Mesendoderm (in vitro differentiated cells): Measurements from ENCODE around the gene ADH1B.

ENCODE experiments used
- DNase-seq: peaks from one replicate; pipeline ENCODE4 v3.0.0; 2013
- H2AK5ac ChIP-seq: 2 replicates; pipeline ENCODE4 v1.6.1; 2013; ENCODE audit warnings: low read length, inconsistent platforms
- H2BK120ac ChIP-seq: 2 replicates; pipeline ENCODE4 v1.6.1; 2013; ENCODE audit warnings: low read depth, mild to moderate bottlenecking, low read length, moderate library complexity, mixed read lengths
- H2BK15ac ChIP-seq: replicated peaks from 2 replicates; pipeline ENCODE4 v1.6.1; 2013; ENCODE audit warnings: low read depth, mild to moderate bottlenecking, moderate library complexity
- H2BK5ac ChIP-seq: 2 replicates; pipeline ENCODE4 v1.6.1; 2013; ENCODE audit warnings: low read length, inconsistent platforms
- H3K18ac ChIP-seq: 2 replicates; pipeline ENCODE4 v1.6.1; 2013; ENCODE audit warnings: mild to moderate bottlenecking, low read length, mixed read lengths
- H3K23ac ChIP-seq: one replicate; pipeline ENCODE4 v1.6.1; 2013; ENCODE audit warnings: low read length
- H3K27ac ChIP-seq: 2 replicates; pipeline ENCODE4 v1.5.1; 2013; ENCODE audit warnings: low read depth, mild to moderate bottlenecking, inconsistent platforms, low read length, moderate library complexity
- H3K27me3 ChIP-seq: 2 replicates; pipeline ENCODE4 v1.6.1; 2013; ENCODE audit warnings: low read length, control low read depth, mild to moderate bottlenecking, inconsistent platforms; ENCODE audit not compliant: insufficient read depth, poor library complexity
- H3K36me3 ChIP-seq: 2 replicates; pipeline ENCODE4 v1.6.1; 2013; ENCODE audit warnings: low read length, inconsistent platforms; ENCODE audit not compliant: control insufficient read depth, insufficient read depth
- H3K4ac ChIP-seq: one replicate; pipeline ENCODE4 v1.6.1; 2013; ENCODE audit warnings: low read depth, mild to moderate bottlenecking, low read length, moderate library complexity
- H3K4me1 ChIP-seq: 2 replicates; pipeline ENCODE4 v1.6.1; 2013; ENCODE audit warnings: low read depth, low read length, inconsistent platforms; ENCODE audit not compliant: control insufficient read depth
- H3K4me2 ChIP-seq: 2 replicates; pipeline ENCODE4 v1.6.1; 2013; ENCODE audit warnings: low read length
- H3K4me3 ChIP-seq: 2 replicates; pipeline ENCODE4 v1.5.1; 2013; ENCODE audit warnings: mild to moderate bottlenecking, low read length
- H3K56ac ChIP-seq: one replicate; pipeline ENCODE4 v1.6.1; 2013; ENCODE audit warnings: low read length
- H3K79me1 ChIP-seq: 2 replicates; pipeline ENCODE4 v1.6.1; 2013; ENCODE audit warnings: low read length, inconsistent platforms
- H3K79me2 ChIP-seq: 2 replicates; pipeline ENCODE4 v1.6.1; 2013; ENCODE audit warnings: mild to moderate bottlenecking, low read length; ENCODE audit not compliant: control insufficient read depth, insufficient read depth
- H3K9ac ChIP-seq: 2 replicates; pipeline ENCODE4 v1.6.1; 2013; ENCODE audit warnings: low read length, inconsistent platforms
- H4K5ac ChIP-seq: one replicate; pipeline ENCODE4 v1.6.1; 2013; ENCODE audit warnings: low read length
- H4K8ac ChIP-seq: one replicate; pipeline ENCODE4 v1.6.1; 2013; ENCODE audit warnings: low read depth, mild to moderate bottlenecking, control low read depth, low read length, moderate library complexity
- WGBS: extraction: QIAGEN DNeasy Blood & Tissue Kit; methylation state at CpG from one replicate; pipeline ENCODE4 v1.1.7; 2013; ENCODE audit warnings: low lambda C conversion rate, missing lambda C conversion rate; ENCODE audit not compliant: insufficient coverage; ENCODE audit errors: extremely low coverage; 5-methylcytosine and 5-hydroxymethylcytosine counted together

The ADH1B gene

GRCh38 chr4:99305638-99306400, 15.4 kb downstream of the ADH1B start:
- no peak overlapping the region for H3K27ac ChIP-seq

GRCh38 chr4:99301376-99302164, 19.6 kb downstream of the ADH1B start:
- H2BK120ac ChIP-seq: no peak overlapping the region
- no peak overlapping the region for H4K8ac ChIP-seq
- no peak overlapping the region for H3K27ac ChIP-seq
- no peak overlapping the region for H3K23ac ChIP-seq
- no peak overlapping the region for H3K18ac ChIP-seq
- no peaks in the 10 kb centered on the region for H3K36me3 ChIP-seq
- H2AK5ac ChIP-seq: no peak overlapping the region
- no peak overlapping the region for H3K9ac ChIP-seq
- H3K79me1 ChIP-seq: no peaks in the 10 kb centered on the region
- H3K27me3 ChIP-seq: no peaks in the 10 kb centered on the region
- H2BK5ac ChIP-seq: no peak overlapping the region
- no peak overlapping the region for H2BK15ac ChIP-seq
- no peak overlapping the region for H4K5ac ChIP-seq
- no peak overlapping the region for H3K56ac ChIP-seq
- H3K4me3 ChIP-seq: no peak overlapping the region
- no peak overlapping the region for H3K4me2 ChIP-seq
- WGBS: no CpG with 5 or more reads among the region's 7 CpGs
- no peaks in the 10 kb centered on the region for H3K79me2 ChIP-seq
- no peaks in the 10 kb centered on the region for H3K4me1 ChIP-seq
- H3K4ac ChIP-seq: no peak overlapping the region
- DNase-seq: no peak

More at GRCh38 chr4:99305638-99306400, 15.4 kb downstream of the ADH1B start:
- WGBS: no CpG with 5 or more reads among the region's 11 CpGs
- no peaks in the 10 kb centered on the region for H3K27me3 ChIP-seq
- H2BK15ac ChIP-seq: no peak overlapping the region
- no peak for DNase-seq
- H3K4me1 ChIP-seq: peaks cover 1% of the 10 kb centered on the region
- H2BK120ac ChIP-seq: no peak overlapping the region
- H3K36me3 ChIP-seq: no peaks in the 10 kb centered on the region
- no peaks in the 10 kb centered on the region for H3K79me2 ChIP-seq
- no peaks in the 10 kb centered on the region for H3K79me1 ChIP-seq
- H4K5ac ChIP-seq: no peak overlapping the region
- H3K18ac ChIP-seq: no peak overlapping the region
- H3K9ac ChIP-seq: no peak overlapping the region
- H3K4ac ChIP-seq: no peak overlapping the region
- H3K4me3 ChIP-seq: no peak overlapping the region
- no peak overlapping the region for H3K4me2 ChIP-seq
- no peak overlapping the region for H2BK5ac ChIP-seq
- no peak overlapping the region for H3K23ac ChIP-seq
- H2AK5ac ChIP-seq: no peak overlapping the region
- H4K8ac ChIP-seq: no peak overlapping the region
- H3K56ac ChIP-seq: no peak overlapping the region

- no peak overlapping the region for H2BK15ac ChIP-seq
- H2AK5ac ChIP-seq: no peak overlapping the region
- no peak overlapping the region for H3K4me3 ChIP-seq
- no peaks in the 10 kb centered on the region for H3K4me1 ChIP-seq
- H3K36me3 ChIP-seq: no peaks in the 10 kb centered on the region
- H4K8ac ChIP-seq: no peak overlapping the region
- H2BK120ac ChIP-seq: no peak overlapping the region
- no peaks in the 10 kb centered on the region for H3K79me2 ChIP-seq
- WGBS: no CpG with 5 or more reads among the region's 4 CpGs
- no peak overlapping the region for H3K27ac ChIP-seq
- no peaks in the 10 kb centered on the region for H3K79me1 ChIP-seq
- H3K27me3 ChIP-seq: no peaks in the 10 kb centered on the region
- H4K5ac ChIP-seq: no peak overlapping the region
- no peak overlapping the region for H3K9ac ChIP-seq
- H3K23ac ChIP-seq: no peak overlapping the region
- no peak overlapping the region for H3K56ac ChIP-seq
- H3K4ac ChIP-seq: no peak overlapping the region
- H3K18ac ChIP-seq: no peak overlapping the region
- no peak overlapping the region for H3K4me2 ChIP-seq
- H2BK5ac ChIP-seq: no peak overlapping the region
- DNase-seq: no peak
These were observed 20.3 kb downstream of the ADH1B start for GRCh38 chr4:99300934-99301333.

- Histone ChIP-seq H3K36me3 (no peaks in the 10 kb centered on the region), H3K27me3 (no peaks in the 10 kb centered on the region), H3K23ac (no peak overlapping the region), H3K79me2 (no peaks in the 10 kb centered on the region), H3K9ac (no peak overlapping the region), H3K56ac (no peak overlapping the region), H3K4me2 (no peak overlapping the region), H3K18ac (no peak overlapping the region), H2AK5ac (no peak overlapping the region), H2BK120ac (no peak overlapping the region), H3K4me3 (no peak overlapping the region), H3K4me1 (no peaks in the 10 kb centered on the region), H4K8ac (no peak overlapping the region), H3K79me1 (no peaks in the 10 kb centered on the region), H3K4ac (no peak overlapping the region), H2BK15ac (no peak overlapping the region), H3K27ac (no peak overlapping the region), H4K5ac (no peak overlapping the region), H2BK5ac (no peak overlapping the region)
- WGBS: no CpG with 5 or more reads among the region's 5 CpGs
- peak; percentile 10 for DNase-seq
These were observed 27.8 kb downstream of the ADH1B start for GRCh38 chr4:99293357-99293756.

- Histone ChIP-seq H3K4me2 (no peak within 1 kb of the TSS), H3K4me3 (no peak within 1 kb of the TSS), H3K79me1 (no peaks in the 10 kb centered on the region), H3K18ac (no peak within 1 kb of the TSS), H3K23ac (no peak within 1 kb of the TSS), H3K9ac (no peak within 1 kb of the TSS), H3K4ac (no peak within 1 kb of the TSS), H3K36me3 (no peaks in the 10 kb centered on the region), H2AK5ac (no peak within 1 kb of the TSS), H4K8ac (no peak within 1 kb of the TSS), H3K56ac (no peak within 1 kb of the TSS), H2BK5ac (no peak within 1 kb of the TSS), H2BK120ac (no peak within 1 kb of the TSS), H3K79me2 (no peaks in the 10 kb centered on the region), H3K4me1 (no peaks in the 10 kb centered on the region), H3K27me3 (no peaks in the 10 kb centered on the region), H2BK15ac (no peak within 1 kb of the TSS), H3K27ac (no peak within 1 kb of the TSS), H4K5ac (no peak within 1 kb of the TSS)
- DNase-seq: no peak
- no CpG with 5 or more reads among the region's 3 CpGs for WGBS
These were observed 30.1 kb downstream of the ADH1B start, which contains the start of gene ADH1A for GRCh38 chr4:99290848-99291786. TSS of gene ADH1A (minus strand) at chr4:99290985. CDS start at chr4:99290914, 71 bp downstream.
